IPS DF 4.7 (cell line): ENCODE data around the gene RNF10.
"Not testable (repeated sequence)": the region's sequence is repeated elsewhere in the genome, so short reads cannot be mapped to it uniquely, and the experiment has no call there.

Source experiments
- DNase-seq: peaks from one replicate; pipeline ENCODE4 v3.0.0-alpha.2; 2013; ENCODE audit warnings: low spot score; ENCODE audit errors: extremely low read depth

RNF10 gene

DNA sequence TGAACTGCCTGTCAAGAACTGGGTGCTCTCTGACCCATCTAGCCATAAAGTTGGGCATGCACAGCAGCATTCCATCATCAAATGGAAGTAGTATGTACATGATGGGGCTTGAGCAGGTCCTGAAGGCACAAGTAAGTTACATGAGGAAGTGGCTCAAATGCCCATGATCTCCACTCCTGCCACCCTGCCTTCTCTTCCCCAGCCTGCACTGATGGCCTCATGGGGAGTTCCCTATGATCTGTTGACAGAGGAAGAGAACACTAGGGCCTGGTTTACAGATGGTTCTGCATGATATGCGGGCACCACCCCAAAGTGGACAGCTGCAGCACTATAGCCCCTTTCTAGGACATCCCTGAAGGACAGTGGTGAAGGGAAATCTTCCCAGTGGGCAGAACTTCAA is 77.4 kb downstream of the RNF10 start:
- DNase-seq: not testable (repeated sequence)

DNA sequence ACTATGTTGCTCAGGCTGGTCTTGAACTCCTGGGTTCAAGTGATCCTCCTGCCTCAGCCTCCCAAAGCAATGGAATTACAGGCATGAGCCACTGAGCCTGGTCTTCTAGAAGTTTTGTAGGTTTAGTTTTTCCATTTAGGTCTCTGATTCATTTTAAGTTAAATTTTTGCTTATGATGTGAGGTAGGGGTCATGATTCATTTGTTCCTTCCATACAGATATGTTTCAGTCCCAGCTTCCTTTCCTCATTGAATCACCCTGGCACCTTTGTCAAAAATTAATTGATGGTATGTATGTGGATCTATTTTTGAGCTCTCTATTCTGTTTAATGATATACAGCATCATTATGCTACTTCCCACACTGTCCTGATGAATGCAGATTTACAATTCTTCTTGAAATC is 80.7 kb downstream of the RNF10 start:
- no peak for DNase-seq

DNA sequence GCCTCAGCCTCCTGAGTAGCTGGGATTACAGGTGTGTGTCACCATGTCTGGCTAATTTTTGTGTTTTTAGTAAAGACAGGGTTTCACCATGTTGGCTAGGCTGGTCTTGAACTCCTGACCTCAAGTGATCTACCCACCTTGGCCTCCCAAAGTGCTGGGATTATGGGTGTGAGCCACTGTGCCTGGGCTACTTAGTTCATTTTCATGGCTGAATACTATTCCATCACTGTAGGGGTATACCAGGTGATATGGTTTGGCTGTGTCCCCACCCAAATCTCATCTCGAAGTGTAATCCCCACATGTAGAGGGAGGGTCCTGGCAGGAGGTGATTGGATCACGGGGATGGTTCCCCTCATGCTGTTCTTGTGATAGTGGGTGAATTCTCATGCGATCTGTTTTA is 83.0 kb downstream of the RNF10 start:
- DNase-seq: not testable (repeated sequence)

DNA sequence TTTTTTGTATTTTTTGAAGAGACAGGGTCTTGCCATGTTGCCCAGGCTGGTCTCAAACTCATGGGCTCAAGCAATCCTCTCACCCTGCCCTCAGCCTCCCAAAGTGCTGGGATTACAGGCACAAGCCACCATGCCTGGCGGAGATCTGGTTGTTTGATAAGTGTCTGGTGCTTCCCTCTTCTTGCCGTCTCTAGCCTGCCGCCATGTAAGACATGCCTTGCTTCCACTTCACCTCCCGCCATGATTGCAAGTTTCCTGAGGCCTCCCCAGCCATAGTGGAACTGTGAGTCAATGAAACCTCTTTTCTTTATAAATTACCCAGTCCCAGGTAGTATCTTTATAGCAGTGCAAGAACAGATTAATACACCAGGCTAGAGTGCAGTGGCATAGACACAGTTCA is 83.6 kb downstream of the RNF10 start:
- DNase-seq: not testable (repeated sequence)

DNA sequence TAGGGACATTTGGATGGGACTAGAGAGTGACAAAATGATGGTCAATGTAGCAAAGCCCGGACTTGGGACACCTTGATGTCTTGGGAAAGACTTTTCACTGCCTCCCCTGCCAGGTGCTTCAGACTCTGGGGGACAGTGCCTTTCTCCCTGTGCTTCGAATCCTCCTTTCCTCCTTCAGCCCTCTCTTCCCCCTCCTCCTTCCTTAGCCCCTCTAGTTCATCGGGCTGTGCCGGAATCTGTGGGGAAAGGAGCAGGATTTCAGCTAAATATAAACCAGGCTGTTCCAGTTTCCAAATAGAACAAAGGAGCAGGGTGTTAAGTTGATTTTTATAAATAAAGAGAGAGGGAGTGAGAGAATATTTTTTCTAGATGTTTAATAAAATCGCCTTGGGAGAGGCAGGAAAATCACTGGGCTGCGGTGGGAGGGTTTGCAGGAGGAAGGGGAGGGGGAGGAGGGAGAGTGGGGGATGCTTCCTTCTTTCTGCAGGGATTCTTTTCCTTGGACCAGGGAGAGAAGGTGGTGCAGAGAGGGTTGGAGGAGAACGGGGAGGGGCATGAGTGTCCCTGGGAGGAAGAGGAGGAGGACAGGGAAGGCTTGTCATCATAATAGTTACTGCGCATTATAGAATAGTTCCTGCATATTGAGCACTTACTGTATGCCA is 84.9 kb downstream of the RNF10 start:
- no peak for DNase-seq

DNA sequence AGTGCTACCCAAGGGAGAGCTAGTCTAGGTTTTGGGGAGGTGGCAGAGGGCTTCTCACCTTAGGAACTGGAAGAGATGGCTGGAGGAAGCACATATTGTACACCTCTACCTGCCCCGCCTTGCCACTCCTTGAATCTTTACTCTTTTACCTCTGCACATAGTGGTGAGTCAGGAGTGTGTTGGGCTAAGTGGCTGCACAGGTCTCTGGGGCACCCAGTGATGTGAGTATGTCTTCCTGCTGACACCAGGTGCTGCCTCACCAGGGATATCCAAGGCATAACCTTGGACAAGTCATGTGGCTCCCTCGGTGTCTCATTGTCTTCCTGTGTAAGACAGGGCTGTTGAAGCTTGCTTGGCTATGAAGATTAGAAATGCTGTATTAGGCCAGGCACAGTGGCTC is 86.5 kb downstream of the RNF10 start:
- no peak for DNase-seq

DNA sequence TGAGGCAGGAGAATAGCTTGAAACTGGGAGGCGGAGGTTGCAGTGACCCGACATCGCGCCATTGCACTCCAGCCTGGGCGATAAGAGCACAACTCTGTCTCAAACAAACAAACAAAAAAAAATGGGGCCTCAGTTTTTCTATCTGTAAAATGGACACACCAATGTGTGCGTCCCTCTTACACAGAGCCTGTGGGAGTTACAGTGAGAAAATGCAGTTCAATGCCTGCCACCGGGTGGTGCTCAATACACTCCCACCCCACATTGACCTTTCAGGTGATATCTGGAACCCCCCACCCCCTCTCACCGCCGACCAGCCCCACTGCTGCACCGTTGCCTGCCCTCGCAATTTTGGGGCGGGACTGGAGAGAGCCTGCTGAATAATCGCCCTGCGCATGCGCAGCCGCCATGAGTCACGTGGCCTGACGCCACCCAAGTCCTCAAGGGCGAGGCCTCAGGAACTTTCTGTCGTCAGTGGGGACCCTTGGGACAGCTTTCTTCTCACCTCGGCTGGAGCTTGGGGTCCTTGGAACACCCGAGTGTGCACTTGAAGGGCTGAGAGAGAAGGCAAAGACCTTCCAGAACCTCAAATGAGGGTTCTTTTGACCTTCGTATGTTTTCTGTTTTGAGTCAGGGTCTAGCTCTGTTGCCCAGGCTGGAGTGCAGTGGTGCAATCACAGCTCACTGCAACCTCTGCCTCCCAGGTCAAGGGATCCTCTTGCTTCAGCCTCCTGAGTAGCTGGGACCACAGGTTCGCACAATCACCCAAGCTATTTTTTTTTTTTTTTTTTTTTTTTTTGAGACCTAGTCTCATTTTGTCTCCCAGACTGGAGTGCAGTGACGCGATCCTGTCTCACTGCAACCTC is 91.6 kb downstream of the RNF10 start:
- no peak for DNase-seq
